HEK293 (cell line): ENCODE measurements around the gene SUFU.

Experiments used
- CTCF ChIA-PET: fragments of 350-600 bp; formaldehyde crosslinking; extraction: SDS; loops from one replicate; lab custom pipeline; 2021; ENCODE audit warnings: antibody characterized with exemption; lab: Yijun Ruan, JAX
- POLR2A ChIA-PET: fragments of 300-600 bp; formaldehyde crosslinking; extraction: SDS; loops from one replicate; lab custom pipeline; 2020; ENCODE audit warnings: antibody characterized with exemption, inconsistent platforms; lab: Yijun Ruan, JAX
- H3K27ac ChIP-seq: fragments of 200-500 bp; sonication (Bioruptor generic); 2 replicates; pipeline ENCODE4 v1.5.1; 2014; ENCODE audit warnings: low read depth, low read length, control low read depth, inconsistent platforms; ENCODE audit errors: extremely low read depth
- H3K36me3 ChIP-seq, 2 experiments: fragments of 200-500 bp in 1 of 2; sonication (Bioruptor generic) in 1 of 2; 1 replicate in 1 of 2; 2 replicates in 1 of 2; pipeline ENCODE4 v1.5.1; 2014 to 2017; ENCODE audit warnings: inconsistent platforms in 2 of 2, low read length in 2 of 2; ENCODE audit not compliant: control insufficient read depth in 2 of 2, insufficient read depth in 1 of 2
- H3K4me1 ChIP-seq: fragments of 200-500 bp; sonication (Bioruptor generic); 2 replicates; pipeline ENCODE4 v1.5.1; 2014; ENCODE audit warnings: mild to moderate bottlenecking, low read length, inconsistent platforms; ENCODE audit not compliant: control insufficient read depth, insufficient read depth
- H3K4me3 ChIP-seq: 2 replicates; pipeline ENCODE4 v1.5.1; 2011; ENCODE audit warnings: low read depth, mild to moderate bottlenecking, control low read depth, low read length, moderate library complexity
- H3K9me3 ChIP-seq: fragments of 200-500 bp; sonication (Bioruptor generic); 2 replicates; pipeline ENCODE4 v1.5.1; 2014; ENCODE audit warnings: low read depth, low read length, inconsistent platforms; ENCODE audit not compliant: control insufficient read depth, insufficient read depth
- INSM2 ChIP-seq: fragments of 450-650 bp; formaldehyde crosslinking; IDR thresholded peaks from 2 replicates; pipeline ENCODE4 v1.5.1; 2016; ENCODE audit warnings: missing biosample characterization, missing genetic modification characterization
- KLF10 ChIP-seq: fragments of 450-650 bp; IDR thresholded peaks from 2 replicates; pipeline ENCODE4 v1.5.1; 2018; ENCODE audit warnings: missing biosample characterization, mild to moderate bottlenecking, missing genetic modification characterization
- PRDM6 ChIP-seq: fragments of 450-650 bp; formaldehyde crosslinking; IDR thresholded peaks from 2 replicates; pipeline ENCODE4 v1.5.1; 2017; ENCODE audit warnings: missing biosample characterization, missing genetic modification characterization
- ZBTB1 ChIP-seq: fragments of 450-650 bp; formaldehyde crosslinking; IDR thresholded peaks from 2 replicates; pipeline ENCODE4 v1.5.1; 2016; ENCODE audit warnings: missing biosample characterization, missing genetic modification characterization
- ZBTB11 ChIP-seq: fragments of 450-650 bp; formaldehyde crosslinking; conservative IDR thresholded peaks from 2 replicates; pipeline ENCODE4 v1.5.1; 2016; ENCODE audit warnings: low read depth, missing biosample characterization, missing genetic modification characterization
- ZNF423 ChIP-seq: fragments of 450-650 bp; formaldehyde crosslinking; IDR thresholded peaks from 2 replicates; pipeline ENCODE4 v1.5.1; 2016; ENCODE audit warnings: missing biosample characterization, missing genetic modification characterization
- ZNF518A ChIP-seq: fragments of 450-650 bp; formaldehyde crosslinking; conservative IDR thresholded peaks from 2 replicates; pipeline ENCODE4 v1.5.1; 2016; ENCODE audit warnings: low read depth, missing biosample characterization, missing genetic modification characterization
- ZNF639 ChIP-seq: fragments of 450-650 bp; formaldehyde crosslinking; IDR thresholded peaks from 2 replicates; pipeline ENCODE4 v1.5.1; 2016; ENCODE audit warnings: missing biosample characterization, missing genetic modification characterization
- ZNF654 ChIP-seq: fragments of 450-650 bp; formaldehyde crosslinking; IDR thresholded peaks from 2 replicates; pipeline ENCODE4 v1.5.1; 2016; ENCODE audit warnings: low read depth, missing biosample characterization, missing genetic modification characterization

SUFU gene

GRCh38 chr10:102580230-102580629 is 76.5 kb downstream of the SUFU start (continued):
- no peak for TF ChIP-seq PRDM6 (tag by site-specific recombination)
- TF ChIP-seq ZBTB1 = no peak

- H3K4me3 ChIP-seq = no peak overlapping the region
- no peak for TF ChIP-seq ZNF639
- TF ChIP-seq ZNF654 (tag by site-specific recombination) = no peak
- TF ChIP-seq, all 188 proteins: peak for 0
- POLR2A ChIA-PET = no interaction called here
- Histone ChIP-seq H3K36me3 (no peaks in the 10 kb centered on the region), H3K27ac (no peak overlapping the region), H3K9me3 (no peaks in the 10 kb centered on the region), H3K4me1 (peaks cover 15% of the 10 kb centered on the region)
- CTCF ChIA-PET = interaction anchor here (0.5 to 6.1 kb wide), 9 partner anchors 10 to 227 kb away, joined by 3 to 83 read pairs (median 4); partner anchors contain the start of genes ACTR1A, FBXL15 and SUFU
Measured at GRCh38 chr10:102581401-102581800, 77.6 kb downstream of the SUFU start.

- Histone ChIP-seq H3K4me3 (no peak overlapping the region), H3K27ac (no peak overlapping the region), H3K9me3 (no peaks in the 10 kb centered on the region), H3K36me3 (no peaks in the 10 kb centered on the region), H3K4me1 (peaks cover 15% of the 10 kb centered on the region)
- TF ChIP-seq INSM2 (tag by site-specific recombination) (no peak), KLF10 (tag by site-specific recombination) (no peak), ZNF423 (tag by site-specific recombination) (no peak), ZBTB11 (tag by site-specific recombination) (no peak), ZNF518A (tag by site-specific recombination) (no peak)
- ChIA-PET POLR2A (interaction anchor here (2.0 kb wide), 1 partner anchor 78 kb away, joined by 22 read pairs; the partner anchor contains the start of genes ACTR1A and SUFU), CTCF (interaction anchor here (0.5 to 6.1 kb wide), 11 partner anchors 19 to 351 kb away, joined by 3 to 83 read pairs (median 15); partner anchors contain the start of genes ACTR1A and SUFU)
Measured at GRCh38 chr10:102581981-102582580, 78.3 kb downstream of the SUFU start.
